Body of pancreas (tissue), 4 donors: Measurements from ENCODE around the gene RSBN1L. TPM values are rescaled to one million over a fixed set of nuclear protein-coding genes. Genes with fewer than 3 reads are reported as not detected.

ENCODE experiments used
- ATAC-seq: fragments of 150-250 bp; one replicate; pipeline ENCODE4 v1.9.1; 2016
- DNase-seq, 4 donors: peaks; one replicate each; pipeline ENCODE4 v3.0.0-alpha.2; 2019
- H3K27ac ChIP-seq, 4 donors: fragments of 200-600 bp; sonication (generic); 1 replicate in 3 of 4; 2 replicates in 1 of 4; pipeline versions ENCODE4 v1.5.1 to v1.6.1; 2016 to 2019; ENCODE audit warnings: mild to moderate bottlenecking in 1 of 4, mixed read lengths in 1 of 4, moderate library complexity in 1 of 4
- H3K27me3 ChIP-seq, 2 donors: fragments of 200-600 bp; sonication (generic); one replicate each; pipeline ENCODE4 v1.6.0; 2016; ENCODE audit warnings: mild to moderate bottlenecking in 1 of 2
- H3K36me3 ChIP-seq, 2 donors: fragments of 200-600 bp; sonication (generic); replicated peaks in 1 of 2; 2 replicates each; pipeline ENCODE4 v1.5.1; 2016; ENCODE audit warnings: low read depth in 2 of 2; ENCODE audit not compliant: insufficient read depth in 1 of 2
- H3K4me1 ChIP-seq: fragments of 200-600 bp; sonication (generic); one replicate; pipeline ENCODE4 v1.6.0; 2016
- H3K4me3 ChIP-seq, 2 donors: fragments of 200-600 bp; sonication (generic); 1 replicate in 1 of 2; 2 replicates in 1 of 2; pipeline ENCODE4 v1.5.1; 2016 to 2019
- H3K9me3 ChIP-seq, 3 donors: fragments of 200-600 bp; sonication (generic); 1 replicate in 2 of 3; 2 replicates in 1 of 3; pipeline ENCODE4 v1.5.1; 2016
- POLR2A ChIP-seq, 3 donors: fragments of 450-650 bp; IDR thresholded peaks; one replicate each; pipeline ENCODE4 v1.6.1; 2016; ENCODE audit warnings: antibody characterized with exemption in 3 of 3, mild to moderate bottlenecking in 2 of 3
- WGBS, 2 donors: methylation state at CpG; one replicate each; pipeline ENCODE4 v1.1.5; 2017; 5-methylcytosine and 5-hydroxymethylcytosine counted together
- intact Hi-C: fragments of 100-400 bp; cut with DNase I; formaldehyde crosslinking; loops from one replicate; pipeline ENCODE4 v1.15.1; 2023
- total RNA-seq, 2 donors: library from RNA; depleted of rRNA; stranded (reverse); fragments of >200 nt; gene quantifications; one replicate each; pipeline ENCODE4 v1.1.0, GENCODE V29; 2016
- TF ChIP-seq, protein P1 (sequence below), 7 experiments: fragments of 450-650 bp in 4 of 7; fragments of 200-600 bp in 3 of 7; sonication (generic) in 3 of 7; IDR thresholded peaks; one replicate each; pipeline ENCODE4 v1.5.1; 2016 to 2019; ENCODE audit warnings: antibody characterized with exemption in 7 of 7

Gene RSBN1L
- total RNA-seq, 2 donors from 2014 or later, result 15.8 to 16.2 TPM

DNA sequence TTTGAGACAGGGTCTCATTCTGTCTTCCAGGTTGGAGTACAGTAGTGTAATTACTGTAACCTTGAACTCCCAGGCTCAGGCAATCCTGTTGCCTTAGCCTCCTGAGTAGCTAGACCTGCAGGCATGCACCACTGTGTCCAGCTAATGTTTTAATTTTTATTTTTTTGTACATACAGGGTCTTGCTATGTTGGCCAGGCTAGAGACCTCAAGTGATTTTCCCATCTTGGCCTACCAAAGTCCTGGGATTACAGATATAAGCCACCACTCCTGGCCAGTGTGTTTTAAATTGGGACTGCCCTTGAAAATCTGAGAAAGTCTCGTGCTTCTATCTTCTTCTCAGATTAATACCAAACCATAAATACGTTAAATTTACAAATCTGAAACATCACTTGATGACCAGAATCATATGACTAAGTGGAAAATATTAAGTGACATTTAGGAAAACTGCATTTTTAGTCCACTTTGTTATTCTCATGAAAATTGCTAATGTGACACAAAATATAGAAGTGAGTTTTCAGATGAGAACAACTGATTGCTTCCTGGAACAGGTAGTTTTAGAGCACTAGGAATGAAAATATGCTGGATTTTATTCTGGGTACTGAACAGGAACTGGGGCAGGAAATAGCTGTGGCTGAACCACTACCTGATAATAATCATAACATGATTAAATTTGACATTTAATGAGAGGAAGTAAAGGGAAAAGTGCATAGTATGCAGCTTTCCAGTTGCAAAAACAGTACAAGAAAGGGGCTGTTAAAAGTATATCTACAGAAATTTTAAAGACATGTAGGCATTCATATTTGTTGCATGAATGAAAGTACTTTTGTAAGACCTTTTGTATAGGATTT, 106.5 kb downstream of the RSBN1L start:
- H3K9me3 ChIP-seq, result no peaks in the 10 kb centered on the region
- no peak overlapping the region for H3K4me3 ChIP-seq
- H3K36me3 ChIP-seq, result no peaks in the 10 kb centered on the region
- no peak for ATAC-seq
- TF ChIP-seq, protein P1, sequence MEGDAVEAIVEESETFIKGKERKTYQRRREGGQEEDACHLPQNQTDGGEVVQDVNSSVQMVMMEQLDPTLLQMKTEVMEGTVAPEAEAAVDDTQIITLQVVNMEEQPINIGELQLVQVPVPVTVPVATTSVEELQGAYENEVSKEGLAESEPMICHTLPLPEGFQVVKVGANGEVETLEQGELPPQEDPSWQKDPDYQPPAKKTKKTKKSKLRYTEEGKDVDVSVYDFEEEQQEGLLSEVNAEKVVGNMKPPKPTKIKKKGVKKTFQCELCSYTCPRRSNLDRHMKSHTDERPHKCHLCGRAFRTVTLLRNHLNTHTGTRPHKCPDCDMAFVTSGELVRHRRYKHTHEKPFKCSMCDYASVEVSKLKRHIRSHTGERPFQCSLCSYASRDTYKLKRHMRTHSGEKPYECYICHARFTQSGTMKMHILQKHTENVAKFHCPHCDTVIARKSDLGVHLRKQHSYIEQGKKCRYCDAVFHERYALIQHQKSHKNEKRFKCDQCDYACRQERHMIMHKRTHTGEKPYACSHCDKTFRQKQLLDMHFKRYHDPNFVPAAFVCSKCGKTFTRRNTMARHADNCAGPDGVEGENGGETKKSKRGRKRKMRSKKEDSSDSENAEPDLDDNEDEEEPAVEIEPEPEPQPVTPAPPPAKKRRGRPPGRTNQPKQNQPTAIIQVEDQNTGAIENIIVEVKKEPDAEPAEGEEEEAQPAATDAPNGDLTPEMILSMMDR (IDR thresholded peaks at IDR 0.05), result no peak
- no peak for TF ChIP-seq POLR2A (IDR thresholded peaks at IDR 0.05)
- no peak overlapping the region for H3K27ac ChIP-seq
- 42 to 45% methylated on average over 2 of the region's 2 CpGs for WGBS, 2 donors
- H3K27me3 ChIP-seq, result no peaks in the 10 kb centered on the region
- DNase-seq, result no peak
- peaks cover 7% of the 10 kb centered on the region for H3K4me1 ChIP-seq
- intact Hi-C loops, result no loop called here

DNA sequence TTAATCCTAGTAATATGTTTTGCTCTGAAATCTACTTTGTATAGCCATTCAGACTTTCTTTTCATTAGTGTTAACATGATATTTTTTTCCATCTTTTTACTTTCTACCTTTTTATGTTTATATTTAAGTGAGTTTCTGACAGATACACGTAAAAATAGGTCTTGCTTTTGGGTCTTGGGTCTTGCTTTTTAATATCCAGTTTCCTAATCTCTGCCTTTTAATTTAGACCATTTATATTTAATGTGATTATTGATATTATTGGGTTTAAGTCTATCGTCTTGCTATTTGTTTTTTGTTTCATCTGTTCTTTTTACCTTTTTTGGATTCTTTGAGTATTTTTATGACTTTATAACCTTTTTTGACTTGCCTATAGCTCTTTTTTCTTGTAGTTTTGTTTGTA, 110.2 kb downstream of the RSBN1L start:
- Histone ChIP-seq H3K9me3 (no peaks in the 10 kb centered on the region), H3K4me3 (no peak overlapping the region), H3K4me1 (no peaks in the 10 kb centered on the region), H3K36me3 (no peaks in the 10 kb centered on the region), H3K27me3 (no peaks in the 10 kb centered on the region), H3K27ac (no peak overlapping the region)
- ATAC-seq (no peak), DNase-seq (no peak)
- 95 to 98% methylated on average over 2 of the region's 2 CpGs for WGBS, 2 donors
- intact Hi-C loops, result no loop called here
- no peak for TF ChIP-seq POLR2A (IDR thresholded peaks at IDR 0.05)
- TF ChIP-seq, protein P1 (IDR thresholded peaks at IDR 0.05), result no peak

GRCh38 chr7:77808517-77808916, 112.3 kb downstream of the RSBN1L start:
- no peak for DNase-seq
- Histone ChIP-seq H3K9me3 (no peaks in the 10 kb centered on the region), H3K4me3 (no peak overlapping the region), H3K27ac (no peak overlapping the region), H3K27me3 (no peaks in the 10 kb centered on the region), H3K4me1 (no peaks in the 10 kb centered on the region), H3K36me3 (no peaks in the 10 kb centered on the region)
- WGBS, 2 donors, result 95 to 97% methylated on average over 1 of the region's 1 CpG
- intact Hi-C loops, result no loop called here
- ATAC-seq, result no peak
- TF ChIP-seq POLR2A (IDR thresholded peaks at IDR 0.05), result no peak
- TF ChIP-seq, protein P1 (IDR thresholded peaks at IDR 0.05), result no peak

- ATAC-seq (no peak), DNase-seq (no peak)
- no peaks in the 10 kb centered on the region for H3K9me3 ChIP-seq
- intact Hi-C loops, result no loop called here
- H3K4me1 ChIP-seq, result no peaks in the 10 kb centered on the region
- no peak overlapping the region for H3K4me3 ChIP-seq
- WGBS, 2 donors, result 94 to 95% methylated on average over 2 of the region's 2 CpGs
- no peaks in the 10 kb centered on the region for H3K36me3 ChIP-seq
- H3K27ac ChIP-seq, result no peak overlapping the region
- no peaks in the 10 kb centered on the region for H3K27me3 ChIP-seq
- TF ChIP-seq POLR2A (IDR thresholded peaks at IDR 0.05), result no peak
- TF ChIP-seq, protein P1 (IDR thresholded peaks at IDR 0.05), result no peak
Measured at GRCh38 chr7:77811516-77812289, 115.4 kb downstream of the RSBN1L start.
